Measurements from ENCODE around the gene RAB5B. TPM values are rescaled to one million over a fixed set of nuclear protein-coding genes. Genes with fewer than 3 reads are reported as not detected.

Gene RAB5B
- total and polyA plus RNA-seq, 7 donors: 36.8 to 107 (median 92.8) TPM

DNA sequence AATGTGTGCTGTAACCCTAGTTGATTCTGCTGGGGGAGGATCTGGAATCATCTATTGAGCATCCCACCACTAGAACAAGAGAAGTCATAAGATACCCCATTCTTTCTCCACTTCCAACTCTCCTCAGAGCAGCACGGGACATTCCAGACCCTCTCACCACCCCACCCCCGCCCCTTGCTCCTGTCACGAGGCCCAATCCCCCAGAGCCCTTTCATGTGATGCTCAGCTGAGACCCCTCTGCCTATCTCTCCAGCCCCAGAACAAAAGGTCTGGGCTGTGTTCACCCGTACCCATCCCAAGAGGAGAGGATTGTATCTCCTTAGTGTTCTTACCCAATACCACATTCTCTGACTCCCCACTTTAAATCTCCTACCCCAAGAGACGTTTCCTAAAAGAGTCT, 8.6 kb upstream of the RAB5B start:
- WGBS, 3 donors: 47 to 65% (median 57%) methylated on average over 5 of the region's 5 CpGs
- Histone ChIP-seq H3K4me1 (peaks cover 5% of the 10 kb centered on the region), H3K27ac (no peak overlapping the region), H3K9me3 (no peaks in the 10 kb centered on the region), H3K27me3 (ENCODE audit: insufficient read depth in 3 of 3, low read length in 2 of 3) (no peaks in the 10 kb centered on the region), H3K36me3 (ENCODE audit: insufficient read depth in 1 of 2, low read depth in 1 of 2) (peaks cover 0 to 7% of the 10 kb centered on the region in 2 donors), H3K4me3 (no peak overlapping the region)
- no peak for DNase-seq
- intact Hi-C loops (cut with DNase I): loop anchor here (5.0 kb wide), 1 partner anchor 33 kb away; the partner anchor contains the start of gene DGKA (in 2 of the 2)
- ATAC-seq: no peak
- TF ChIP-seq, protein P1, sequence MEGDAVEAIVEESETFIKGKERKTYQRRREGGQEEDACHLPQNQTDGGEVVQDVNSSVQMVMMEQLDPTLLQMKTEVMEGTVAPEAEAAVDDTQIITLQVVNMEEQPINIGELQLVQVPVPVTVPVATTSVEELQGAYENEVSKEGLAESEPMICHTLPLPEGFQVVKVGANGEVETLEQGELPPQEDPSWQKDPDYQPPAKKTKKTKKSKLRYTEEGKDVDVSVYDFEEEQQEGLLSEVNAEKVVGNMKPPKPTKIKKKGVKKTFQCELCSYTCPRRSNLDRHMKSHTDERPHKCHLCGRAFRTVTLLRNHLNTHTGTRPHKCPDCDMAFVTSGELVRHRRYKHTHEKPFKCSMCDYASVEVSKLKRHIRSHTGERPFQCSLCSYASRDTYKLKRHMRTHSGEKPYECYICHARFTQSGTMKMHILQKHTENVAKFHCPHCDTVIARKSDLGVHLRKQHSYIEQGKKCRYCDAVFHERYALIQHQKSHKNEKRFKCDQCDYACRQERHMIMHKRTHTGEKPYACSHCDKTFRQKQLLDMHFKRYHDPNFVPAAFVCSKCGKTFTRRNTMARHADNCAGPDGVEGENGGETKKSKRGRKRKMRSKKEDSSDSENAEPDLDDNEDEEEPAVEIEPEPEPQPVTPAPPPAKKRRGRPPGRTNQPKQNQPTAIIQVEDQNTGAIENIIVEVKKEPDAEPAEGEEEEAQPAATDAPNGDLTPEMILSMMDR (IDR thresholded peaks at IDR 0.05): no peak

DNA sequence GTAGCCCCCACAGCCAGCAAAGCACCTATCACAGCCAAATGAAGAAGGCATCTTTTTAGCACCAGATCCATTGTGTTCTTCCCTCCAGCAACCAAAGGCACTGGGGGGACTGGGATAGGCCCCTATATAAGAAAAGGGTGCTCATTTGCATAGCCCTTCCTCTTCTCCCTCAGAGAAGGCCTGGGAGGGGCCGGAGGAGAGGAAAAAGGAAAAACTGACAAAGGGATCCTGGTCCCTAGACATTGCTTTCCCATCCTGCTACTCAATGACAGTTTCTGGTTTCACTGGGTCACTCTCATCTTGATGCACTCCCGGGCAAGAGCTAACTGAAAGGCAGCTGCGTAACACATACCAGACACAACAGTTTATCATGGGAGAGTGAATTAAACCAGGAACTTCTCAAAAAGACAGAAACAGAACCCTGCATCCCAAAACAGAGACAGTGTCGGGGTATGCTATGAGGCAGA, 7.9 kb upstream of the RAB5B start, which contains the start of gene PMEL:
Gene PMEL (minus strand): TSS at position 102 of the 467 bp plus-strand sequence. CDS start 31 bp downstream, at position 71.
- peak in 3 of 4 donors; percentile 3 to 23 (median 6) for ATAC-seq
- peak within 1 kb of the TSS; percentile 73 for H3K27ac ChIP-seq
- WGBS, 3 donors: 4 to 9% (median 7%) methylated on average over 4 of the region's 4 CpGs

DNA sequence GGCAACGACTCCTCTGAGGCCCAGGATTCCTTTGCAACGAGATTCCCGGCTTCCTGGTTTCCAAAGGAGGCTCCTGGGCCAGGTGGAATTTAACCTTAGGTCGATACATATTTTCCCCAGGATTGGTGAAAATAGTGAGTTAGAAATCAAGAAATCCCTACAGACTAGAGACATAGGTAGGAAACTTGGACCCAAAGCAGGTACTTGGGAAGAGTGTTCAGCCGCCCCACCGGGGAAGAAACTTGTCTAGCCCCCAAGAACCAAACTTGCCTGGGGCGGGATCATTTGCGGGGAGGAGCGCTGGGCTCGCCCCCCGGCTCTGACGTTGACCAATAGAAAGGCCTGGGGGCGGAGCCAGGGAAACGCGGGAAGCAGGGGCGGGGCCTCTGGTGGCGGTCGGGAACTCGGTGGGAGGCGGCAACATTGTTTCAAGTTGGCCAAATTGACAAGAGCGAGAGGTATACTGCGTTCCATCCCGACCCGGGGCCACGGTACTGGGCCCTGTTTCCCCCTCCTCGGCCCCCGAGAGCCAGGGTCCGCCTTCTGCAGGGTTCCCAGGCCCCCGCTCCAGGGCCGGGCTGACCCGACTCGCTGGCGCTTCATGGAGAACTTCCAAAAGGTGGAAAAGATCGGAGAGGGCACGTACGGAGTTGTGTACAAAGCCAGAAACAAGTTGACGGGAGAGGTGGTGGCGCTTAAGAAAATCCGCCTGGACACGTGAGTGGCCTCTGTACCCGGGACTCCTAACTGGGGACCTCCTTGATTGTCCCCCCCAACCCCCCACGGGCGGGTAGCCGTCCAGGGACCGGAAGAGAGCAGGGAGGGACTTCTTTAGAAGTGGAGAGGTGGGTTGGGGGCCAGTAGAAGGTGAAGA, 7.2 kb upstream of the RAB5B start, which contains the start of gene CDK2:
Gene CDK2 (plus strand): TSS at position 423 of the 874 bp plus-strand sequence. CDS start 179 bp downstream, at position 602.
- ATAC-seq: peak; percentile 95 to 100 (median 98)

More for the DNA sequence above, 7.9 kb upstream of the RAB5B start, which contains the start of gene PMEL:
- DNase-seq: no peak
- intact Hi-C loops (cut with DNase I): loop anchor here (5.0 kb wide), 1 partner anchor 34 kb away; the partner anchor contains the start of gene DGKA (in 2 of the 2)
- TF ChIP-seq, protein P1 (IDR thresholded peaks at IDR 0.05): no peak
- peaks cover 5% of the 10 kb centered on the region for H3K4me1 ChIP-seq
- no peaks in the 10 kb centered on the region for H3K9me3 ChIP-seq
- H3K4me3 ChIP-seq: peak within 1 kb of the TSS; percentile 76
- H3K27me3 ChIP-seq (ENCODE audit: insufficient read depth in 3 of 3, low read length in 2 of 3): no peaks in the 10 kb centered on the region
- peaks cover 0 to 7% of the 10 kb centered on the region in 2 donors for H3K36me3 ChIP-seq (ENCODE audit: insufficient read depth in 1 of 2, low read depth in 1 of 2)

DNA sequence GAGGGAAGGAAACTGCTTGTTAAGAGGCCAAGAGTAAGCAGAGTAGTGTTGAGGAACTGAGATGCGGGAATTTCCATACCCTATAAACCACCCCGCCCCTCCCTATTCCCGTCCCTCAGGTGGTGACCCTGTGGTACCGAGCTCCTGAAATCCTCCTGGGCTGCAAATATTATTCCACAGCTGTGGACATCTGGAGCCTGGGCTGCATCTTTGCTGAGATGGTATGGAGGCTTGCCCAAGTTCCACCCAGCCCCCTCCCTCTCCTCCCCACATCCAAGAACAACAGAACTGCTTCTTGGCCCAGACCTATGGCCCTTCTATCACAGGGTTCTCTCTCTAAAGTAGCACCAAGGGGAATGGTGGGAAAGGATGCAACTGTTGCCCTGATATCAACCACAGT, 4.5 kb upstream of the RAB5B start:
- 78 to 85% (median 79%) methylated on average over 4 of the region's 4 CpGs for WGBS, 3 donors
- no peak overlapping the region for H3K4me3 ChIP-seq
- ATAC-seq: no peak
- H3K27me3 ChIP-seq (ENCODE audit: insufficient read depth in 3 of 3, low read length in 2 of 3): no peaks in the 10 kb centered on the region
- TF ChIP-seq, protein P1 (IDR thresholded peaks at IDR 0.05): no peak
- DNase-seq: no peak
- H3K4me1 ChIP-seq: peaks cover 14% of the 10 kb centered on the region
- H3K9me3 ChIP-seq: no peaks in the 10 kb centered on the region
- intact Hi-C loops (cut with DNase I): loop anchor here (5.0 kb wide), 1 partner anchor 37 kb away; the partner anchor contains the start of gene DGKA (in 2 of the 2)
- H3K36me3 ChIP-seq (ENCODE audit: insufficient read depth in 1 of 2, low read depth in 1 of 2): peaks cover 0 to 7% of the 10 kb centered on the region in 2 donors
- H3K27ac ChIP-seq: no peak overlapping the region

More for the DNA sequence above, 7.2 kb upstream of the RAB5B start, which contains the start of gene CDK2:
- H3K9me3 ChIP-seq: no peaks in the 10 kb centered on the region
- TF ChIP-seq, protein P1 (IDR thresholded peaks at IDR 0.05): no peak
- 0% methylated on average over 45 of the region's 45 CpGs for WGBS, 3 donors
- H3K4me3 ChIP-seq: peak within 1 kb of the TSS; percentile 76
- H3K27ac ChIP-seq: peak within 1 kb of the TSS; percentile 73
- intact Hi-C loops (cut with DNase I): loop anchor here (5.0 kb wide), 1 partner anchor 34 kb away; the partner anchor contains the start of gene DGKA (in 2 of the 2)
- DNase-seq: peak; percentile 94 to 95
- no peaks in the 10 kb centered on the region for H3K27me3 ChIP-seq (ENCODE audit: insufficient read depth in 3 of 3, low read length in 2 of 3)
- H3K4me1 ChIP-seq: peaks cover 5% of the 10 kb centered on the region
- peaks cover 0 to 7% of the 10 kb centered on the region in 2 donors for H3K36me3 ChIP-seq (ENCODE audit: insufficient read depth in 1 of 2, low read depth in 1 of 2)
